ENCODE data around the gene LAMA3. TPM values are rescaled to one million over a fixed set of nuclear protein-coding genes. Genes with fewer than 3 reads are reported as not detected.

Gene LAMA3
- total and polyA plus RNA-seq, 9 donors, result 2.9 to 44.9 (median 14.8) TPM

DNA sequence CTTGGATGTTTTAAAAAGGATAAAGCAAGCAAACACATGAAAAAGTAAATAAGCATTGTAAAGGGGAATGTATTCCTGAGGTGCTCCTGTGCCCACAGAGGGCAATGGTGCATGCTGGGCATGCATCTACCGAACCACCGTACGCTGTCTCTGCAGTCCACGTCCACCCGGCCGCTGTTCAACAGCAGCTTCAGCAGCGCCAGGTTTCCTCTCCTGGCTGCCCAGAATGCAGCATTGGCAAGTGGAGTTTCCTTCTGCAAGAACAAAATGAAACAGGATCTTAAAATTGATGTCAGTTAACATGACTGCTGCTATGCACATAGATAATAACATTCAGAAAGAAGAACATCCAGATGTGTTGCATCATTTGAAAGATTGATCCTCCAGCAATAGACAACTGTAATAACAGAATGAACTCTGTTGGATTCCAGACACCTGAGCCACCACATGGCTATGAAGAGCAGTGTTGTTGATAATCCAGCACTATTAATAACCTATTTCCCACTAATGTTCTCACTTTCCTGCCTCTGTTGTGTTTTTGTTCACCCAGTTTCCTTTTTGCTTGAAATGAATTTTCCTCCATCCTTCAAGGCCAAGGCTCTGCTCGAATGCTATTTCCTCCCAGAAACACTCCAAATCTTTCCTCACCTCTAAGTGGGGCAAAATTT lies 40.2 kb upstream of the LAMA3 start:
- intact Hi-C loops (cut with DNase I), result no loop called here
- no peaks in the 10 kb centered on the region for H3K4me1 ChIP-seq (ENCODE audit: insufficient read depth)
- no peaks in the 10 kb centered on the region for H3K9me3 ChIP-seq
- WGBS, 3 donors, result 72 to 81% (median 77%) methylated on average over 8 of the region's 8 CpGs
- H3K27me3 ChIP-seq, result no peaks in the 10 kb centered on the region
- no peaks in the 10 kb centered on the region for H3K36me3 ChIP-seq
- DNase-seq, result no peak
- TF ChIP-seq, protein P1, sequence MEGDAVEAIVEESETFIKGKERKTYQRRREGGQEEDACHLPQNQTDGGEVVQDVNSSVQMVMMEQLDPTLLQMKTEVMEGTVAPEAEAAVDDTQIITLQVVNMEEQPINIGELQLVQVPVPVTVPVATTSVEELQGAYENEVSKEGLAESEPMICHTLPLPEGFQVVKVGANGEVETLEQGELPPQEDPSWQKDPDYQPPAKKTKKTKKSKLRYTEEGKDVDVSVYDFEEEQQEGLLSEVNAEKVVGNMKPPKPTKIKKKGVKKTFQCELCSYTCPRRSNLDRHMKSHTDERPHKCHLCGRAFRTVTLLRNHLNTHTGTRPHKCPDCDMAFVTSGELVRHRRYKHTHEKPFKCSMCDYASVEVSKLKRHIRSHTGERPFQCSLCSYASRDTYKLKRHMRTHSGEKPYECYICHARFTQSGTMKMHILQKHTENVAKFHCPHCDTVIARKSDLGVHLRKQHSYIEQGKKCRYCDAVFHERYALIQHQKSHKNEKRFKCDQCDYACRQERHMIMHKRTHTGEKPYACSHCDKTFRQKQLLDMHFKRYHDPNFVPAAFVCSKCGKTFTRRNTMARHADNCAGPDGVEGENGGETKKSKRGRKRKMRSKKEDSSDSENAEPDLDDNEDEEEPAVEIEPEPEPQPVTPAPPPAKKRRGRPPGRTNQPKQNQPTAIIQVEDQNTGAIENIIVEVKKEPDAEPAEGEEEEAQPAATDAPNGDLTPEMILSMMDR (IDR thresholded peaks at IDR 0.05), result no peak
- TF ChIP-seq POLR2A (IDR thresholded peaks at IDR 0.05) (no peak), EP300 (IDR thresholded peaks at IDR 0.05) (no peak)
- no peak overlapping the region for H3K4me3 ChIP-seq
- no peak overlapping the region for H3K27ac ChIP-seq

DNA sequence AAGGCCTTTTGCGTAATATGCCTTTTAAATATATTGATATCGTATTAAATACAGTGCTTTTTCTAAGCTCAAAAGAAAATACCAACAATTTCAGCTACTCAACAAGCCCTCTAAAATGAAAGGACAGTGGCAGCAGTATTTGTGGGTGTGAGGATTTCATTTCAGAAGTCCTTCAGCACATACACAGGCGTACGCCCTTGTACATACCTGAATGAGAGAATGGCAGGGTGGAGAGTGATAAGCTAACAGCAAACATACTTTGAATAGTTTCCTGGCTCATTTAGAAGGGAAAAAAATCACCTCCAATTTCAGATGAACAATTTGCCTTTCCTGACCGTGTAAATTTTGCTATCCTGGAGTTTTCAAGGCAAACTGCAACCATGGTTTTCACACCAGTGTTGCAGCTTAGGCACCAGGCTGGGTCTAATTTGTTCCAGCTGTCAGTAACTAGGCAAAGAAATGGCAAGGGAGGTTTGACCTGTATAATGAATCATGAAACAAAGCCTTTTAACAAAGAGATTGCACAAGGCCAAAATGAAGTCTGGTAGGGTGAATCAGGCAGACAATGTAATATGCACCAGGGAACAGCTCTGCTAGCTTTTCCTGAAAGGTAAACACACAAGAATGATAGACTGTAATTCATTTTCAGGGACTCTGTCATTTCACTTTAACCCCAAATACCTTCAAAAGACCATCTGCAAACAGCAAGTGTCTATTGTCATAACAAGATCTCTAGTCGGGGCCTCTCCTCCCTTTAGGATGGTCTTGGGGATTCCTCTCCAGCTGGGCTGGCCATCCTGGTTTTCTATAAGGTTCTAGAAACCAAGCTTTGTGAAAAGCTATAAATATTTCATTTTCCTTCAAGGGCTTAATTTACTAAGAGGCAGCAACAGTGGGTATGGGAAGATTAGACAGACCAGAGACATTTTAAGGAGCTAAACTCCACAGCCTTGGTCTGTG lies 38.0 kb upstream of the LAMA3 start:
- DNase-seq, result no peak
- Histone ChIP-seq H3K27me3 (no peaks in the 10 kb centered on the region), H3K4me1 (ENCODE audit: insufficient read depth) (no peaks in the 10 kb centered on the region), H3K9me3 (no peaks in the 10 kb centered on the region), H3K36me3 (no peaks in the 10 kb centered on the region), H3K4me3 (no peak overlapping the region), H3K27ac (no peak overlapping the region)
- whole genome bisulfite sequencing, 3 donors, result 71 to 82% (median 72%) methylated on average over 6 of the region's 6 CpGs
- TF ChIP-seq POLR2A (IDR thresholded peaks at IDR 0.05) (no peak), EP300 (IDR thresholded peaks at IDR 0.05) (no peak)
- TF ChIP-seq, protein P1 (IDR thresholded peaks at IDR 0.05), result no peak
- intact Hi-C loops (cut with DNase I), result no loop called here

DNA sequence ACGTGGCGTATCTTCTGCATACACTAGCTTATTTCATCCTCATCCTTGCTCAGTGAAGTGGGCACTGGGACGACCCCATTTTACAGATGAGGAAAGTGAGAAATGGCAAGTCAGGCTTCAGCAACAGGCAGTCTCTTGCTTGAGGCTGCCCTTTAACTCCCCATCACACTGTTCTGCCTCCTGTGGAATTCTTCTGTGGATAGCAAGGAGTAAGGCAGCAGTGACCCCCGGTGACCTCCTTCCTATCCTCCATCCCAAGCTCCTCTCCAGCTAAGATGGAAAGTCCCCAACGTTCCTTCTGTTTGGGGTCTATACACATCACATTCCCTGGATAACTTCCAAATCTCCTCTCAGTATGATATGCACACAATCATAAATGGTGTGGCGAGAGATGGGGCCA lies 37.0 kb upstream of the LAMA3 start:
- no peak for TF ChIP-seq POLR2A (IDR thresholded peaks at IDR 0.05)
- no peak for TF ChIP-seq EP300 (IDR thresholded peaks at IDR 0.05)
- TF ChIP-seq, protein P1 (IDR thresholded peaks at IDR 0.05), result no peak
- WGBS, 3 donors, result 81 to 84% (median 83%) methylated on average over 6 of the region's 6 CpGs

DNA sequence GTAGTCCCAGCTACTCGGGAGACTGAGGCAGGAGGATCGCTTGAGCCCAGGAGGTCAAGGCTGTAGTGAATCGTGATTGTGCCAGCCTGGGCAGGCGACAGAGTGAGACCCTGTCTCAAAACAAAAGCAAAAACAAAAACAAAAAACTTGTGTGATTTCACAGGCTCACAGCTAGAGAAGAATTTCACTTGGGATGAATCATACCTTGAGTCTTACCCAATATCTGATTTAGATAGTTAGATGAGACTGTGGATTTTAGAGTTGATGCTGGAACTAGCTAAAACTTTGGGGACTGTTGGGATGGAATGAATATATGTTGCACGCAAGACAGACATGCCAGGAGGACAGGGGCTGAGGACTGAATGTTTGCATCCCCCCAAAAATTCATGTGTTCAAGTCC lies 31.0 kb upstream of the LAMA3 start:
- TF ChIP-seq, protein P1 (IDR thresholded peaks at IDR 0.05), result no peak
- TF ChIP-seq POLR2A (IDR thresholded peaks at IDR 0.05), result no peak
- no peak for TF ChIP-seq EP300 (IDR thresholded peaks at IDR 0.05)

More for the DNA sequence above, 37.0 kb upstream of the LAMA3 start:
- Histone ChIP-seq H3K9me3 (no peaks in the 10 kb centered on the region), H3K27me3 (no peaks in the 10 kb centered on the region), H3K27ac (no peak overlapping the region), H3K4me3 (no peak overlapping the region), H3K36me3 (no peaks in the 10 kb centered on the region), H3K4me1 (ENCODE audit: insufficient read depth) (no peaks in the 10 kb centered on the region)
- no peak for DNase-seq
- intact Hi-C loops (cut with DNase I), result no loop called here

More for the DNA sequence above, 31.0 kb upstream of the LAMA3 start:
- H3K4me3 ChIP-seq, result no peak overlapping the region
- H3K9me3 ChIP-seq, result no peaks in the 10 kb centered on the region
- H3K36me3 ChIP-seq, result no peaks in the 10 kb centered on the region
- H3K27ac ChIP-seq, result no peak overlapping the region
- WGBS, 3 donors, result 79 to 87% (median 84%) methylated on average over 5 of the region's 5 CpGs
- peaks cover 2% of the 10 kb centered on the region for H3K4me1 ChIP-seq (ENCODE audit: insufficient read depth)
- no peaks in the 10 kb centered on the region for H3K27me3 ChIP-seq
- no peak for DNase-seq
- intact Hi-C loops (cut with DNase I), result no loop called here
